ENCODE measurements around the gene LMF1.

LMF1 gene

DNA sequence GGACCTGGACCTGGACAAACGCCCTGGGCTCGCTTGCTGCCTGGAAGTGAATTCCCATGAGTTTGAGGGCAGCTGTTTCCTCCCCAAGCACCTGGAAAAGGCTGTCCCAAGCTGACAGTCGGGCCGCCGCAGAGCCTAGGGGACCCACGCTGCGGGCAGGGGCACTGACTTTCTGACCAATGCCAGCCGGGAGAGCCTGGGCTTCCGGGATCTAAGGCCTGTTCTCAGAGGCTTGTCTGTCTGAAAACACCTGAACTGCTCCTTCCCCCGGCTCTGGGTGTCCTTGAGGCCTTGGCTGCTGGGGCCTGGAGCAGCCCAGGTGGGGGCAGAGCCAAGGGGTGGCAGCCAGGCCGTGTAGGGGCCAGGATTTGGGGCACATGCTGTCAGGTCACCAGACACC, 72.6 kb downstream of the LMF1 start:
- no peak overlapping the region for H3K4me3 ChIP-seq (ENCODE audit: low read depth, low read length)
- DNase-seq (ENCODE audit: low read depth) = no peak
- TF ChIP-seq, protein P1, sequence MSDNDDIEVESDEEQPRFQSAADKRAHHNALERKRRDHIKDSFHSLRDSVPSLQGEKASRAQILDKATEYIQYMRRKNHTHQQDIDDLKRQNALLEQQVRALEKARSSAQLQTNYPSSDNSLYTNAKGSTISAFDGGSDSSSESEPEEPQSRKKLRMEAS (IDR thresholded peaks at IDR 0.05; ENCODE audit: low read depth, low read length) = no peak
- TF ChIP-seq, protein P2, sequence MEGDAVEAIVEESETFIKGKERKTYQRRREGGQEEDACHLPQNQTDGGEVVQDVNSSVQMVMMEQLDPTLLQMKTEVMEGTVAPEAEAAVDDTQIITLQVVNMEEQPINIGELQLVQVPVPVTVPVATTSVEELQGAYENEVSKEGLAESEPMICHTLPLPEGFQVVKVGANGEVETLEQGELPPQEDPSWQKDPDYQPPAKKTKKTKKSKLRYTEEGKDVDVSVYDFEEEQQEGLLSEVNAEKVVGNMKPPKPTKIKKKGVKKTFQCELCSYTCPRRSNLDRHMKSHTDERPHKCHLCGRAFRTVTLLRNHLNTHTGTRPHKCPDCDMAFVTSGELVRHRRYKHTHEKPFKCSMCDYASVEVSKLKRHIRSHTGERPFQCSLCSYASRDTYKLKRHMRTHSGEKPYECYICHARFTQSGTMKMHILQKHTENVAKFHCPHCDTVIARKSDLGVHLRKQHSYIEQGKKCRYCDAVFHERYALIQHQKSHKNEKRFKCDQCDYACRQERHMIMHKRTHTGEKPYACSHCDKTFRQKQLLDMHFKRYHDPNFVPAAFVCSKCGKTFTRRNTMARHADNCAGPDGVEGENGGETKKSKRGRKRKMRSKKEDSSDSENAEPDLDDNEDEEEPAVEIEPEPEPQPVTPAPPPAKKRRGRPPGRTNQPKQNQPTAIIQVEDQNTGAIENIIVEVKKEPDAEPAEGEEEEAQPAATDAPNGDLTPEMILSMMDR (IDR thresholded peaks at IDR 0.05; ENCODE audit: low read depth, low read length) = no peak
- TF ChIP-seq POLR2A (IDR thresholded peaks at IDR 0.05; ENCODE audit: extremely low read depth, insufficient read length) = no peak

DNA sequence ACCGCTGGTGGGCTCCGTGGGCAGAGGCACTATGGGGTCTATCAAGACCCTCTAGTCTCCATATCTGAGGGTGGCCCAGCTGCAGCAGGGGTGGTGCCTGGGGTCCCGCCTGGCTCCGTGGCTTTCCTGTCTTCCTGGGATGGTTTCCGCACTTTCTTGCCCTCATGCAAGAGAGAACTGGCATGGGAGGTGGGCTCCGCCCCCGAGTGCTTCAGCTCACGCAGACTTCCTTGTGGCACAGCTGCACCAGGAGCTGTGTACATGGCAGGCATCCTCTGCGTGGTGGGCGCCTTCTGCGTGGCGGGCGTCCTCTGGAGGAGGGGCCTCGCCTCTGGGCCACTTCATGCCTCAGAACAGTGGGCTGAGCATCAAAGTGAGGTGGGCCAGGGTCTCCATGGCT, 73.1 kb downstream of the LMF1 start:
- H3K4me3 ChIP-seq (ENCODE audit: low read depth, low read length) = no peak overlapping the region
- no peak for DNase-seq (ENCODE audit: low read depth)
- TF ChIP-seq MYC (IDR thresholded peaks at IDR 0.05; ENCODE audit: low read depth, low read length) = no peak
- TF ChIP-seq, protein P2 (IDR thresholded peaks at IDR 0.05; ENCODE audit: low read depth, low read length) = no peak
- TF ChIP-seq, protein P1 (IDR thresholded peaks at IDR 0.05; ENCODE audit: low read depth, low read length) = no peak
- no peak for TF ChIP-seq POLR2A (IDR thresholded peaks at IDR 0.05; ENCODE audit: extremely low read depth, insufficient read length)

DNA sequence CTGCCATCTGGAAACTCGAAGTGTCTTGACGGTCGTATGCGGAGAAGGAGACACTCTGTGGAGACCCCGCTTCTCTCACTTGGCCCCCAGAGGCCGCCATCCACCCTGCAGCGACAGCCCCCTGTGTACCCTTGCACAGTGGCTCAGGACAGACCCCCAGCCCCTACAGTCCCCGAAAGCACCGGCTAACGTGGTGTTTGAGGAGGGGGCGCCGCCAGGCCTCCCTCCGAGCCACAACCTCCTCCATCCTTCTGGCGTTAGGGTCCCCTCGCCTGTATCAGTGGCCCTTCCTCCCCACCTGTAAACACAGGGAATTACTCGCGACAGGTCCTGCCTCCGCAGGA, 73.6 kb downstream of the LMF1 start:
- no peak for DNase-seq (ENCODE audit: low read depth)
- no peak for TF ChIP-seq POLR2A (IDR thresholded peaks at IDR 0.05; ENCODE audit: extremely low read depth, insufficient read length)
- TF ChIP-seq, protein P2 (IDR thresholded peaks at IDR 0.05; ENCODE audit: low read depth, low read length) = no peak
- TF ChIP-seq, protein P1 (IDR thresholded peaks at IDR 0.05; ENCODE audit: low read depth, low read length) = no peak
- TF ChIP-seq MYC (IDR thresholded peaks at IDR 0.05; ENCODE audit: low read depth, low read length) = no peak

DNA sequence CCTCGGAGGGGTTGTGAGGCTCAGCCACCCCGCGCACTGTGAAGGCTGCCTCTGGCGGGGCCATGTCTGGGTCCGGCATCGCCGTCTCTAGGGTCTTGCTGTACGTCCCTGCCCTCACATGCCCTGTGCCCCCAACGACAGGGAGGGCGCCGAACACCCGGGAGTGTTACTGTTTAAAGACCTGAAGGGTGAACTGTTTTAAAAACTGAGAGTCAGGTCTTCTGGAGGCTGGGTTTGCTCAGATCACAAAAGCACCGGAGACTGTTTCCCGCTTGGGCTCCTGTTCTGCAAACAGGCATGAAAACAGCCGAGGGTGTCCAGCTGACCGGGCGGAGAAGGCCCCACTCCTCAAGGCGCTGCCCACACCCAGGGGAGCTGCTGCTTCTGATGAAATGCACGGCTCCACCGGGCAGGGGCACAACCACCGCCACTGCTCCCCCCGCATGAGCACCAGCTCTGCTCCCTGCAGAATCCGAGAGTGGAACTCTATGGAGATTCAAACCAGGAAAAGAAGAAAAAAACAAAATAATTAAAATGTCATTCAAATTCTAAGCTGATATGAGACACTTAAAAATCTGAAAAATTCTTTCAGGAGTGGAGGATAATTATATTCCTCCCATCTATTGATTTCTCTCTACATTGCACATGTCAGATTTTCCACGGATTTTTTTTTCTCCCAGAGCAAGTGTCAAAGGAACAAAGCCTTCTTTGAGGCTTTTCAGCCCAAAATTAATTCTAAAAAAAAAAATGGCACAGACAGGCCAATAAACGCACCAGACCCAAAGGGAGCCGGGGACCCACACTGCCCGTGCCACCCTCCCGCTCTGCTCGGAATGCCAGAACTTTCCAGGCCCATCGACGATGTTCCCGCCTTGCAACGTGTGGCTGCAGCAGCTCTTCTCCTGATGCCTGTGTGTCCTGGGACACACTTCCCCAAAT, 74.3 kb downstream of the LMF1 start:
- no peak overlapping the region for H3K4me3 ChIP-seq (ENCODE audit: low read depth, low read length)
- TF ChIP-seq, protein P2 (IDR thresholded peaks at IDR 0.05; ENCODE audit: low read depth, low read length) = no peak
- no peak for TF ChIP-seq MYC (IDR thresholded peaks at IDR 0.05; ENCODE audit: low read depth, low read length)
- TF ChIP-seq, protein P1 (IDR thresholded peaks at IDR 0.05; ENCODE audit: low read depth, low read length) = no peak
- no peak for TF ChIP-seq POLR2A (IDR thresholded peaks at IDR 0.05; ENCODE audit: extremely low read depth, insufficient read length)
- no peak for DNase-seq (ENCODE audit: low read depth)

More for the DNA sequence above, 73.6 kb downstream of the LMF1 start:
- no peak overlapping the region for H3K4me3 ChIP-seq (ENCODE audit: low read depth, low read length)

DNA sequence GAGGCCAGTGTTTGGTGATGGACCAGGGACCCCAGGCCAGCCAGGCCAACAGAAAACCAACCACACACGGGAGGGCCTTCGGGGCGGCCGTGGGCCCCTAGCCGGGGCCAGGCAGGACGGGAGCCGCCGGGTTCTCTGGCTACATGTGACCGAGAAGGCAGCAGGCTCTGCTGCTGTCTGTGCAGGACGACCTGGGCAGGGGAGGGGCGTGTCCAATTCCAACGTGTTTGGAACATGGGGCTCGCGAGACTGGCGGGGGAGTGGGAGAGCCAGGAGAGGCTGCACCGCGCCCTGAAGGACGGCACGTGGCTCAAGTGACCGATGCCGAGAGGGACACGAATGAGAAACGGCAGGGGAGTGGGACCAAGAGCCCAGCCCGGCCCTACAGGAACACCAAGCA, 75.4 kb downstream of the LMF1 start:
- H3K4me3 ChIP-seq (ENCODE audit: low read depth, low read length) = no peak overlapping the region
- no peak for DNase-seq (ENCODE audit: low read depth)
- TF ChIP-seq, protein P2 (IDR thresholded peaks at IDR 0.05; ENCODE audit: low read depth, low read length) = no peak
- TF ChIP-seq MYC (IDR thresholded peaks at IDR 0.05; ENCODE audit: low read depth, low read length) (no peak), POLR2A (IDR thresholded peaks at IDR 0.05; ENCODE audit: extremely low read depth, insufficient read length) (no peak)
- TF ChIP-seq, protein P1 (IDR thresholded peaks at IDR 0.05; ENCODE audit: low read depth, low read length) = no peak
